HUDEP-2 (cell line): ENCODE measurements around the gene GSTM3.
"Not testable (repeated sequence)": the region's sequence is repeated elsewhere in the genome, so short reads cannot be mapped to it uniquely, and the experiment has no call there.

Source experiments
- DNase-seq, 76 experiments: peaks; one replicate each; lab custom pipeline; 2025; ENCODE audit not compliant: unreplicated experiment in 76 of 76; lab: John Stamatoyannopoulos, UW

Gene GSTM3

GRCh38 chr1:109732390-109732881 is 8.4 kb downstream of the GSTM3 start:
- DNase-seq, result peak in 1 of 76 experiments; percentile 4

- DNase-seq, result no peak
Observed at GRCh38 chr1:109730666-109731065, 10.2 kb downstream of the GSTM3 start.

- DNase-seq, result no peak
Observed at GRCh38 chr1:109728870-109729269, 12.0 kb downstream of the GSTM3 start.

- DNase-seq, result no peak
Observed at GRCh38 chr1:109726728-109727373, 14.0 kb downstream of the GSTM3 start.

- DNase-seq, result no peak
Observed at GRCh38 chr1:109726007-109726406, 14.8 kb downstream of the GSTM3 start.

- peak in 14 of 76 experiments; percentile 8 to 69 (median 38) for DNase-seq
Observed at GRCh38 chr1:109725510-109725909, 15.3 kb downstream of the GSTM3 start.

- no peak for DNase-seq
Observed at GRCh38 chr1:109724933-109725332, 15.9 kb downstream of the GSTM3 start.

- no peak for DNase-seq
Observed at GRCh38 chr1:109722908-109723691, 17.7 kb downstream of the GSTM3 start.

GRCh38 chr1:109721971-109722370 is 18.9 kb downstream of the GSTM3 start:
- DNase-seq, result no peak

- no peak for DNase-seq
Observed at GRCh38 chr1:109721042-109721441, 19.8 kb downstream of the GSTM3 start.

- DNase-seq, result peak in 9 of 76 experiments; percentile 5 to 36 (median 16)
Observed at GRCh38 chr1:109719337-109719837, 21.5 kb downstream of the GSTM3 start.

- DNase-seq, result peak in 24 of 76 experiments; percentile 3 to 69 (median 38)
Observed at GRCh38 chr1:109718495-109718894, 22.3 kb downstream of the GSTM3 start.

- DNase-seq, result no peak
Observed at GRCh38 chr1:109717729-109718128, 23.1 kb downstream of the GSTM3 start.

GRCh38 chr1:109716570-109717090 is 24.2 kb downstream of the GSTM3 start:
- no peak for DNase-seq

GRCh38 chr1:109716121-109716520 is 24.7 kb downstream of the GSTM3 start:
- no peak for DNase-seq

- no peak for DNase-seq
Observed at GRCh38 chr1:109714661-109715372, 26.0 kb downstream of the GSTM3 start.

GRCh38 chr1:109713636-109714035 is 27.2 kb downstream of the GSTM3 start:
- no peak for DNase-seq

- no peak for DNase-seq
Observed at GRCh38 chr1:109712321-109712864, 28.4 kb downstream of the GSTM3 start.

- DNase-seq, result not testable (repeated sequence)
Observed at GRCh38 chr1:109711593-109712320, 29.1 kb downstream of the GSTM3 start, which contains the start of gene GSTM5. TSS of gene GSTM5 (plus strand) at chr1:109712251. CDS start at chr1:109712313, 62 bp downstream.

GRCh38 chr1:109709822-109710221 is 31.0 kb downstream of the GSTM3 start:
- DNase-seq, result not testable (repeated sequence)
